Mesodermal cell (in vitro differentiated cells): Measurements from ENCODE around the gene TMEM175.
"Not testable (repeated sequence)": the region's sequence is repeated elsewhere in the genome, so short reads cannot be mapped to it uniquely, and the experiment has no call there.

Experiments used
- H3K27ac ChIP-seq: 2 replicates; pipeline ENCODE4 v1.7.0; 2013; ENCODE audit warnings: mild to moderate bottlenecking, low read depth, low read length, moderate library complexity; ENCODE audit not compliant: severe bottlenecking
- H3K36me3 ChIP-seq: 2 replicates; pipeline ENCODE4 v1.7.1; 2013; ENCODE audit warnings: mild to moderate bottlenecking, low read length, moderate library complexity; ENCODE audit not compliant: control insufficient read depth, insufficient read depth
- H3K4me1 ChIP-seq: one replicate; pipeline ENCODE4 v1.7.1; 2013; ENCODE audit warnings: mild to moderate bottlenecking, low read length; ENCODE audit not compliant: insufficient read depth, control insufficient read depth, poor library complexity, severe bottlenecking
- H3K4me3 ChIP-seq: 2 replicates; pipeline ENCODE4 v1.7.0; 2013; ENCODE audit warnings: low read length, control low read depth, mild to moderate bottlenecking; ENCODE audit not compliant: insufficient read depth, poor library complexity, severe bottlenecking; ENCODE audit errors: extremely low read depth
- H3K9me3 ChIP-seq: 2 replicates; pipeline ENCODE4 v1.7.1; 2013; ENCODE audit warnings: mild to moderate bottlenecking, low read length, moderate library complexity; ENCODE audit not compliant: control insufficient read depth
- WGBS, 2 experiments: methylation state at CpG; one replicate each; pipeline ENCODE4 v1.1.5; 2013; ENCODE audit warnings: missing lambda C conversion rate in 2 of 2; ENCODE audit not compliant: insufficient coverage in 2 of 2; 5-methylcytosine and 5-hydroxymethylcytosine counted together

Gene TMEM175

GRCh38 chr4:929096-929765 lies 3.0 kb upstream of the TMEM175 start:
- Histone ChIP-seq H3K36me3 (peaks cover 2% of the 10 kb centered on the region), H3K4me1 (peaks cover 8% of the 10 kb centered on the region), H3K4me3 (no peak overlapping the region), H3K9me3 (no peaks in the 10 kb centered on the region), H3K27ac (no peak overlapping the region)
- 82 to 96% methylated on average over 15 to 16 of the region's 17 CpGs for WGBS, 2 experiments

- H3K4me3 ChIP-seq = no peak overlapping the region
- H3K36me3 ChIP-seq = peaks cover 2% of the 10 kb centered on the region
- no peaks in the 10 kb centered on the region for H3K9me3 ChIP-seq
- H3K4me1 ChIP-seq = peaks cover 8% of the 10 kb centered on the region
- no peak overlapping the region for H3K27ac ChIP-seq
- WGBS, 2 experiments = 57 to 87% methylated on average over 1 to 3 of the region's 3 CpGs
These were observed 2.2 kb upstream of the TMEM175 start for GRCh38 chr4:930028-930551.

GRCh38 chr4:930827-931193 lies 1.4 kb upstream of the TMEM175 start:
- Histone ChIP-seq H3K27ac (no peak overlapping the region), H3K4me1 (peaks cover 5% of the 10 kb centered on the region), H3K4me3 (peak overlapping the region; percentile 99), H3K36me3 (no peaks in the 10 kb centered on the region), H3K9me3 (no peaks in the 10 kb centered on the region)
- WGBS, 2 experiments = 80 to 86% methylated on average over 7 of the region's 7 CpGs

GRCh38 chr4:931194-931959 lies 883 bp upstream of the TMEM175 start:
- H3K36me3 ChIP-seq = no peaks in the 10 kb centered on the region
- H3K4me1 ChIP-seq = peaks cover 5% of the 10 kb centered on the region
- peak overlapping the region; percentile 99 for H3K4me3 ChIP-seq
- H3K27ac ChIP-seq = peak overlapping the region; percentile 73
- WGBS, 2 experiments = 7 to 11% methylated on average over 25 of the region's 31 CpGs
- no peaks in the 10 kb centered on the region for H3K9me3 ChIP-seq

- Histone ChIP-seq H3K4me3 (peak overlapping the region; percentile 99), H3K36me3 (no peaks in the 10 kb centered on the region), H3K27ac (peak overlapping the region; percentile 72), H3K9me3 (no peaks in the 10 kb centered on the region), H3K4me1 (peaks cover 5% of the 10 kb centered on the region)
- 3 to 8% methylated on average over 10 of the region's 11 CpGs for WGBS, 2 experiments
These were observed 432 bp downstream of the TMEM175 start for GRCh38 chr4:932713-933070.

GRCh38 chr4:939508-939907 lies 7.2 kb downstream of the TMEM175 start:
- H3K9me3 ChIP-seq, H3K36me3 ChIP-seq, H3K27ac ChIP-seq, H3K4me3 ChIP-seq, H3K4me1 ChIP-seq: not testable (repeated sequence)
- 50 to 58% methylated on average over 1 to 2 of the region's 4 CpGs for WGBS, 2 experiments

- no peaks in the 10 kb centered on the region for H3K4me1 ChIP-seq
- 25 to 30% methylated on average over 18 to 22 of the region's 28 CpGs for WGBS, 2 experiments
- no peaks in the 10 kb centered on the region for H3K9me3 ChIP-seq
- H3K36me3 ChIP-seq = no peaks in the 10 kb centered on the region
- no peak overlapping the region for H3K27ac ChIP-seq
- peak overlapping the region; percentile 19 for H3K4me3 ChIP-seq
These were observed 13.2 kb downstream of the TMEM175 start for GRCh38 chr4:945274-946102.

GRCh38 chr4:946103-946450 lies 13.8 kb downstream of the TMEM175 start:
- no peaks in the 10 kb centered on the region for H3K4me1 ChIP-seq
- H3K4me3 ChIP-seq = no peak overlapping the region
- no peaks in the 10 kb centered on the region for H3K9me3 ChIP-seq
- H3K27ac ChIP-seq = no peak overlapping the region
- H3K36me3 ChIP-seq = no peaks in the 10 kb centered on the region
- WGBS, 2 experiments = 74 to 81% methylated on average over 6 to 9 of the region's 9 CpGs

GRCh38 chr4:946517-947471 lies 14.5 kb downstream of the TMEM175 start:
- Histone ChIP-seq H3K36me3 (no peaks in the 10 kb centered on the region), H3K27ac (no peak overlapping the region), H3K4me1 (no peaks in the 10 kb centered on the region), H3K4me3 (no peak overlapping the region), H3K9me3 (no peaks in the 10 kb centered on the region)
- 92 to 95% methylated on average over 60 to 62 of the region's 62 CpGs for WGBS, 2 experiments

- Histone ChIP-seq H3K36me3 (no peaks in the 10 kb centered on the region), H3K27ac (no peak overlapping the region), H3K4me3 (no peak overlapping the region), H3K9me3 (no peaks in the 10 kb centered on the region), H3K4me1 (no peaks in the 10 kb centered on the region)
- 94 to 95% methylated on average over 15 to 18 of the region's 19 CpGs for WGBS, 2 experiments
These were observed 15.3 kb downstream of the TMEM175 start for GRCh38 chr4:947491-947971.
